HCT116 (cell line): ENCODE measurements around the gene CABLES1. TPM values are rescaled to one million over a fixed set of nuclear protein-coding genes. Genes with fewer than 3 reads are reported as not detected.

ENCODE experiments used
- ATAC-seq: fragments of 200-7000 bp; cut with Tn5 transposase; 2 replicates; pipeline ENCODE4 v1.9.1; 2020; ENCODE audit warnings: mild to moderate bottlenecking, moderate library complexity
- BruUV-seq: library from RNA; stranded (reverse); fragments of 400-500 nt; replicated peaks from 2 replicates; lab custom pipeline; 2021; lab: Mats Ljungman, UMichigan
- CTCF ChIA-PET: fragments of 300-600 bp; sonication (Branson Sonifier 250); formaldehyde crosslinking; loops from one replicate; lab custom pipeline; 2021; ENCODE audit warnings: antibody characterized with exemption; lab: Charles Lee
- POLR2A ChIA-PET: fragments of 300-600, 350-600 bp; sonication (Branson Sonifier 250); formaldehyde crosslinking; loops from one replicate; lab custom pipeline; 2021; ENCODE audit warnings: antibody characterized with exemption; lab: Charles Lee
- RAD21 ChIA-PET, 2 experiments: fragments of 300-600 bp; sonication (Branson Sonifier 250); formaldehyde crosslinking; loops; one replicate each; lab custom pipeline; 2023; ENCODE audit warnings: low total read pairs in 2 of 2; ENCODE audit not compliant: uncharacterized antibody in 2 of 2, unreplicated experiment in 2 of 2, low non-redundant PET in 1 of 2; lab: Charles Lee
- DNase-seq: peaks from one replicate; pipeline ENCODE4 v3.0.0-alpha.2; 2010; ENCODE audit warnings: low read depth, low spot score
- H2AFZ ChIP-seq: fragments of 200-600 bp; shearing (Covaris generic), sonication (generic); 2 replicates; pipeline ENCODE4 v1.6.1; 2017; ENCODE audit warnings: low read depth, mixed run types, mixed read lengths, antibody characterized with exemption, low read length; ENCODE audit not compliant: poor library complexity, severe bottlenecking
- H3K27ac ChIP-seq: 2 replicates; pipeline ENCODE4 v1.5.1; 2012; ENCODE audit warnings: low read depth, low read length
- H3K27me3 ChIP-seq: fragments of 200-600 bp; sonication (generic); 2 replicates; pipeline ENCODE4 v1.6.1; 2016; ENCODE audit warnings: mixed run types, low read length, mixed read lengths; ENCODE audit not compliant: insufficient read depth
- H3K36me3 ChIP-seq, 2 experiments: fragments of 200-500 bp in 1 of 2; fragments of 200-600 bp in 1 of 2; sonication (Bioruptor generic) in 1 of 2; sonication (generic) in 1 of 2; 2 replicates each; pipeline versions ENCODE4 v1.5.1 to v1.6.1; 2014 to 2016; ENCODE audit warnings: low read length in 2 of 2, inconsistent platforms in 1 of 2, mixed read lengths in 1 of 2, mixed run types in 1 of 2; ENCODE audit not compliant: insufficient read depth in 2 of 2, control insufficient read depth in 1 of 2
- H3K4me1 ChIP-seq, 2 experiments: fragments of 200-600 bp in 1 of 2; sonication (generic) in 1 of 2; 2 replicates each; pipeline versions ENCODE4 v1.5.1 to v1.6.1; 2012 to 2017; ENCODE audit warnings: low read length in 2 of 2, inconsistent platforms in 1 of 2, mild to moderate bottlenecking in 1 of 2, mixed read lengths in 1 of 2, mixed run types in 1 of 2, moderate library complexity in 1 of 2; ENCODE audit not compliant: insufficient read depth in 2 of 2, control insufficient read depth in 1 of 2
- H3K4me2 ChIP-seq: fragments of 200-600 bp; sonication (generic); 2 replicates; pipeline ENCODE4 v1.6.1; 2017; ENCODE audit warnings: mixed run types, low read length, mixed read lengths
- H3K4me3 ChIP-seq, 2 experiments: fragments of 200-600 bp in 1 of 2; sonication (generic) in 1 of 2; replicated peaks in 1 of 2; 2 replicates each; pipeline ENCODE4 v1.5.1; 2011 to 2016; ENCODE audit warnings: low read length in 2 of 2, control low read depth in 1 of 2, low read depth in 1 of 2, mild to moderate bottlenecking in 1 of 2, mixed read lengths in 1 of 2, mixed run types in 1 of 2
- H3K79me2 ChIP-seq: fragments of 200-600 bp; sonication (generic); 2 replicates; pipeline ENCODE4 v1.6.1; 2017; ENCODE audit warnings: mild to moderate bottlenecking, mixed run types, low read length, moderate library complexity, mixed read lengths; ENCODE audit not compliant: insufficient read depth
- H3K9ac ChIP-seq: fragments of 200-600 bp; sonication (generic); 2 replicates; pipeline ENCODE4 v1.6.1; 2016; ENCODE audit warnings: low read length, mixed read lengths
- H3K9me2 ChIP-seq: fragments of 200-600 bp; sonication (generic), shearing (Covaris generic); 2 replicates; pipeline ENCODE4 v1.6.1; 2017; ENCODE audit warnings: mixed run types, mild to moderate bottlenecking, moderate library complexity; ENCODE audit not compliant: insufficient read depth
- H3K9me3 ChIP-seq, 2 experiments: fragments of 200-500 bp in 1 of 2; fragments of 200-600 bp in 1 of 2; sonication (Bioruptor generic) in 1 of 2; sonication (generic) in 1 of 2; 2 replicates each; pipeline ENCODE4 v1.6.1; 2014 to 2017; ENCODE audit warnings: low read length in 2 of 2, mixed read lengths in 2 of 2, inconsistent platforms in 1 of 2, low read depth in 1 of 2, mild to moderate bottlenecking in 1 of 2, mixed run types in 1 of 2, moderate library complexity in 1 of 2; ENCODE audit not compliant: control insufficient read depth in 1 of 2, insufficient read depth in 1 of 2
- H4K20me1 ChIP-seq: fragments of 200-600 bp; sonication (generic), shearing (Covaris generic); 2 replicates; pipeline ENCODE4 v1.6.1; 2017; ENCODE audit warnings: mixed run types, mild to moderate bottlenecking, moderate library complexity; ENCODE audit not compliant: insufficient read depth
- CBX3 ChIP-seq: IDR thresholded peaks from 2 replicates; pipeline ENCODE4 v1.6.1; 2012; ENCODE audit warnings: low read depth
- CTCF ChIP-seq, 3 experiments: fragments of 200-600 bp in 1 of 3; sonication (generic) in 1 of 3; IDR thresholded peaks in 2 of 3; conservative IDR thresholded peaks in 1 of 3; 2 replicates each; pipeline ENCODE4 v1.5.1; 2012 to 2017; ENCODE audit warnings: low read depth in 2 of 3, low read length in 2 of 3, antibody characterized with exemption in 1 of 3, borderline replicate concordance in 1 of 3, control low read depth in 1 of 3, mild to moderate bottlenecking in 1 of 3, mixed read lengths in 1 of 3, mixed run types in 1 of 3, moderate library complexity in 1 of 3; ENCODE audit not compliant: insufficient read depth in 1 of 3
- EGR1 ChIP-seq: IDR thresholded peaks from 2 replicates; pipeline ENCODE4 v1.6.1; 2012; ENCODE audit warnings: low read depth
- ELF1 ChIP-seq: IDR thresholded peaks from 2 replicates; pipeline ENCODE4 v1.6.1; 2012; ENCODE audit warnings: low read depth, borderline replicate concordance
- EZH2 ChIP-seq: fragments of 200-600 bp; sonication (generic); IDR thresholded peaks from 2 replicates; pipeline ENCODE4 v1.6.1; 2017; ENCODE audit warnings: antibody characterized with exemption, mixed run types
- EZH2phosphoT487 ChIP-seq: fragments of 200-600 bp; IDR thresholded peaks from 2 replicates; pipeline ENCODE4 v1.6.1; 2018; ENCODE audit warnings: antibody characterized with exemption, borderline replicate concordance
- FOSL1 ChIP-seq: IDR thresholded peaks from 2 replicates; pipeline ENCODE4 v1.6.1; 2012; ENCODE audit warnings: low read depth
- JUND ChIP-seq: IDR thresholded peaks from 2 replicates; pipeline ENCODE4 v1.6.1; 2012
- MAX ChIP-seq: IDR thresholded peaks from 2 replicates; pipeline ENCODE4 v1.6.1; 2012
- POLR2A ChIP-seq: IDR thresholded peaks from 2 replicates; pipeline ENCODE4 v1.7.0; 2011; ENCODE audit warnings: borderline replicate concordance; ENCODE audit not compliant: insufficient read depth, insufficient read length; ENCODE audit errors: extremely low read depth
- RAD21 ChIP-seq: IDR thresholded peaks from 2 replicates; pipeline ENCODE4 v1.6.1; 2012; ENCODE audit warnings: low read depth, mild to moderate bottlenecking
- REST ChIP-seq: IDR thresholded peaks from 2 replicates; pipeline ENCODE4 v1.6.1; 2012; ENCODE audit warnings: low read depth
- SIN3A ChIP-seq: IDR thresholded peaks from 2 replicates; pipeline ENCODE4 v1.6.1; 2012; ENCODE audit warnings: low read depth
- SP1 ChIP-seq: IDR thresholded peaks from 2 replicates; pipeline ENCODE4 v1.6.1; 2012; ENCODE audit warnings: low read depth
- SRF ChIP-seq: IDR thresholded peaks from 2 replicates; pipeline ENCODE4 v1.6.1; 2012; ENCODE audit warnings: low read depth
- TCF7L2 ChIP-seq: IDR thresholded peaks from 2 replicates; pipeline ENCODE4 v1.7.0; 2011; ENCODE audit warnings: borderline replicate concordance, inconsistent platforms; ENCODE audit not compliant: insufficient read depth, insufficient read length; ENCODE audit errors: extremely low read depth
- YY1 ChIP-seq: IDR thresholded peaks from 2 replicates; pipeline ENCODE4 v1.6.1; 2011; ENCODE audit warnings: low read length, low read depth, moderate library complexity, mild to moderate bottlenecking; ENCODE audit not compliant: insufficient replicate concordance; ENCODE audit errors: extremely low read depth
- ZBTB33 ChIP-seq: IDR thresholded peaks from 2 replicates; pipeline ENCODE4 v1.6.1; 2011; ENCODE audit warnings: mild to moderate bottlenecking, low read length, moderate library complexity; ENCODE audit not compliant: insufficient replicate concordance; ENCODE audit errors: extremely low read depth
- ZFX ChIP-seq: fragments of 450-650 bp; IDR thresholded peaks from 2 replicates; pipeline ENCODE4 v1.6.1; 2017
- ZNF274 ChIP-seq: fragments of 200-500 bp; sonication (Bioruptor generic); IDR thresholded peaks from 2 replicates; pipeline ENCODE4 v1.6.1; 2014; ENCODE audit warnings: mild to moderate bottlenecking, low read depth, low read length, inconsistent platforms
- intact Hi-C: fragments of 100-400 bp; cut with micrococcal nuclease; formaldehyde crosslinking; loops from 2 replicates; pipeline ENCODE4 v1.10.0; 2022
- total RNA-seq: library from RNA; stranded (reverse); gene quantifications from one replicate; pipeline ENCODE4 v1.2.1, GENCODE V29; 2021; ENCODE audit not compliant: unreplicated experiment

Gene CABLES1
- total RNA-seq, 1 experiment from 2014 or later, result 7.7 TPM

GRCh38 chr18:23087352-23087751 lies 47.9 kb upstream of the CABLES1 start:
- no peaks in the 10 kb centered on the region for H4K20me1 ChIP-seq
- POLR2A ChIA-PET, result no interaction called here
- H3K9me2 ChIP-seq, result no peaks in the 10 kb centered on the region
- H3K27me3 ChIP-seq, result no peaks in the 10 kb centered on the region
- no peak for TF ChIP-seq RAD21
- TF ChIP-seq EZH2phosphoT487, result no peak
- TF ChIP-seq SP1, result no peak
- no peak for TF ChIP-seq CBX3
- no peak for TF ChIP-seq CTCF (IDR thresholded peaks at IDR 0.05 in 2 of 3, conservative IDR thresholded peaks at IDR 0.05 in 1 of 3; ENCODE audit: borderline replicate concordance in 1 of 3, insufficient read depth in 1 of 3, low read depth in 2 of 3, low read length in 2 of 3)
- no peak for TF ChIP-seq JUND
- no peak for TF ChIP-seq TCF7L2
- TF ChIP-seq POLR2A, result no peak
- TF ChIP-seq ZFX, result no peak
- no peak for TF ChIP-seq MAX
- no peak for TF ChIP-seq ELF1
- no peak for TF ChIP-seq ZNF274
- TF ChIP-seq EZH2, result no peak
- TF ChIP-seq EGR1, result no peak
- no peak for TF ChIP-seq SRF
- no peak for TF ChIP-seq SIN3A
- no peak for TF ChIP-seq YY1
- no peak for TF ChIP-seq FOSL1
- TF ChIP-seq ZBTB33, result no peak
- no peak for TF ChIP-seq REST
- no peak overlapping the region for H3K9ac ChIP-seq
- no peak overlapping the region for H3K4me3 ChIP-seq
- no peak for DNase-seq
- ATAC-seq, result no peak
- RAD21 ChIA-PET, result no interaction called here
- no peak overlapping the region for H3K4me2 ChIP-seq
- H3K4me1 ChIP-seq, result no peaks in the 10 kb centered on the region
- no peaks in the 10 kb centered on the region for H3K36me3 ChIP-seq
- no TSS peak for BruUV-seq
- no peak overlapping the region for H3K27ac ChIP-seq
- no peak overlapping the region for H2AFZ ChIP-seq
- CTCF ChIA-PET, result no interaction called here
- intact Hi-C loops, result no loop called here
- H3K9me3 ChIP-seq, result no peaks in the 10 kb centered on the region
- no peaks in the 10 kb centered on the region for H3K79me2 ChIP-seq
